Esophagus squamous epithelium (tissue), 4 donors: ENCODE data around the gene ACVR1B.

ENCODE experiments used
- POLR2A ChIP-seq, 4 donors: fragments of 450-650 bp; IDR thresholded peaks; one replicate each; pipeline ENCODE4 v1.6.1; 2017; ENCODE audit warnings: antibody characterized with exemption in 4 of 4, mild to moderate bottlenecking in 4 of 4, moderate library complexity in 3 of 4
- TF ChIP-seq, protein P1 (sequence below), 6 experiments: fragments of 450-650 bp in 4 of 6; fragments of 200-600 bp in 2 of 6; sonication (generic) in 2 of 6; IDR thresholded peaks; one replicate each; pipeline ENCODE4 v1.5.1; 2016 to 2019; ENCODE audit warnings: antibody characterized with exemption in 6 of 6, mild to moderate bottlenecking in 4 of 6, moderate library complexity in 4 of 6

DNA sequence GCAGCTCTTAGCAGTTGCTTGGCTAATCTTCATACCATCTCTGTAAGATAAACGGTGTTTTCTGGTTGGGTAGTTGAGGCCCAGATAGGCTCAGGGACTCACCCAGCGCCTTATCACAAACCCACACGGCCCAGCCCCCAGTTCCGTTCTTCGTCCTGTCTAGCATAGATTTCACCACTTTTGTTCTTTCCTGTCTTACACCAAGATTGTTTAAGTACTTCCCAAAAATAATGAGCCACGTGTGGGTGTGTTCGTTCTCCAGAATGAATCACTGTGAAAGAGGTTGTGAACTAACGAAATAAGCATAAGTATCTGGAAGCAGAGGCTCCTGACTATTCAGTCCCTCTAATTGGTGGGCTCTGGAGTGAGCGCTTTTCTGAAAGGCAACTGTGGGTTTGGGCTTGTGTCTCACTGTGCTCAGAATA, 21.4 kb downstream of the ACVR1B start:
- TF ChIP-seq, protein P1, sequence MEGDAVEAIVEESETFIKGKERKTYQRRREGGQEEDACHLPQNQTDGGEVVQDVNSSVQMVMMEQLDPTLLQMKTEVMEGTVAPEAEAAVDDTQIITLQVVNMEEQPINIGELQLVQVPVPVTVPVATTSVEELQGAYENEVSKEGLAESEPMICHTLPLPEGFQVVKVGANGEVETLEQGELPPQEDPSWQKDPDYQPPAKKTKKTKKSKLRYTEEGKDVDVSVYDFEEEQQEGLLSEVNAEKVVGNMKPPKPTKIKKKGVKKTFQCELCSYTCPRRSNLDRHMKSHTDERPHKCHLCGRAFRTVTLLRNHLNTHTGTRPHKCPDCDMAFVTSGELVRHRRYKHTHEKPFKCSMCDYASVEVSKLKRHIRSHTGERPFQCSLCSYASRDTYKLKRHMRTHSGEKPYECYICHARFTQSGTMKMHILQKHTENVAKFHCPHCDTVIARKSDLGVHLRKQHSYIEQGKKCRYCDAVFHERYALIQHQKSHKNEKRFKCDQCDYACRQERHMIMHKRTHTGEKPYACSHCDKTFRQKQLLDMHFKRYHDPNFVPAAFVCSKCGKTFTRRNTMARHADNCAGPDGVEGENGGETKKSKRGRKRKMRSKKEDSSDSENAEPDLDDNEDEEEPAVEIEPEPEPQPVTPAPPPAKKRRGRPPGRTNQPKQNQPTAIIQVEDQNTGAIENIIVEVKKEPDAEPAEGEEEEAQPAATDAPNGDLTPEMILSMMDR (IDR thresholded peaks at IDR 0.05): no peak
- TF ChIP-seq POLR2A (IDR thresholded peaks at IDR 0.05): no peak
